Glutamatergic neuron (in vitro differentiated cells): ENCODE results near the gene GABRB1. TPM values are rescaled to one million over a fixed set of nuclear protein-coding genes. Genes with fewer than 3 reads are reported as not detected.

Experiments used
- DNase-seq: peaks from one replicate; pipeline ENCODE4 v3.0.0; 2022
- H3K27ac Mint-ChIP-seq: one replicate; pipeline ENCODE4 v1.8.0; 2020; ENCODE audit warnings: mild to moderate bottlenecking, mixed read lengths, inconsistent platforms; ENCODE audit not compliant: unreplicated experiment
- H3K27me3 Mint-ChIP-seq: one replicate; pipeline ENCODE4 v1.8.0; 2020; ENCODE audit warnings: mild to moderate bottlenecking, moderate library complexity, mixed read lengths, inconsistent platforms; ENCODE audit not compliant: unreplicated experiment
- H3K36me3 Mint-ChIP-seq: one replicate; pipeline ENCODE4 v1.8.0; 2020; ENCODE audit warnings: mild to moderate bottlenecking, mixed read lengths, inconsistent platforms; ENCODE audit not compliant: unreplicated experiment
- H3K4me1 Mint-ChIP-seq: one replicate; pipeline ENCODE4 v1.8.0; 2020; ENCODE audit warnings: mild to moderate bottlenecking, low read depth, mixed read lengths, inconsistent platforms; ENCODE audit not compliant: unreplicated experiment
- H3K4me3 Mint-ChIP-seq: one replicate; pipeline ENCODE4 v1.8.0; 2020; ENCODE audit warnings: mild to moderate bottlenecking, mixed read lengths, inconsistent platforms; ENCODE audit not compliant: unreplicated experiment
- H3K9me3 Mint-ChIP-seq: one replicate; pipeline ENCODE4 v1.8.0; 2020; ENCODE audit warnings: mild to moderate bottlenecking, moderate library complexity, mixed read lengths, inconsistent platforms; ENCODE audit not compliant: unreplicated experiment
- total RNA-seq: library from RNA; stranded (reverse); fragmentation: NEBNext Ultra II Directional; extraction: Animal tissue kit (Norgen Biotek cat#: 25700); gene quantifications from one replicate; pipeline ENCODE4 v1.2.1, GENCODE V29; 2021; ENCODE audit not compliant: unreplicated experiment
- TF ChIP-seq, protein P1 (sequence below): fragments of 200-600 bp; sonication (generic); IDR thresholded peaks from one replicate; pipeline ENCODE4 v1.5.0; 2021; ENCODE audit not compliant: partially characterized antibody, unreplicated experiment

Gene GABRB1
- total RNA-seq, 1 donor from 2014 or later = 4.9 TPM

DNA sequence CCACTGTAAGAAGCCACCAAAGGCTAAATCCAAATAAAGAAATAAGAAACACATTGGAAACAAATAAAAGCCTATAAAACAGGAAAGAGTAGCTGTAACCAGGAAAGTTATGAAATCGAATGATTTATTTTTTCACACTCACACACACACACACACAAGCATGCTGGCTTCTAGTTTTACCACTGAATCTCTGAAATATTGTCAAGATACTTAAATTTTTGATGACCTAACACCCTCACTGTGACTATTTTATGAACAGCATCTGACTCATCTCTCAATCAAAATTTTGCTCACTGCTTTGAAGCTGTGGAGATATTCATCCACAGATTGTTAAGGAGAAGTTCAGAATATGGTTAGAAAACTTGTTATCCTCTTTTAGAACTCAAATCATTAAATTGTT, 13.9 kb upstream of the GABRB1 start:
- Mint-ChIP-seq H3K4me3 (no peak overlapping the region), H3K9me3 (no peaks in the 10 kb centered on the region), H3K27me3 (no peaks in the 10 kb centered on the region), H3K36me3 (no peaks in the 10 kb centered on the region), H3K4me1 (no peaks in the 10 kb centered on the region), H3K27ac (no peak overlapping the region)
- DNase-seq = no peak
- TF ChIP-seq, protein P1, sequence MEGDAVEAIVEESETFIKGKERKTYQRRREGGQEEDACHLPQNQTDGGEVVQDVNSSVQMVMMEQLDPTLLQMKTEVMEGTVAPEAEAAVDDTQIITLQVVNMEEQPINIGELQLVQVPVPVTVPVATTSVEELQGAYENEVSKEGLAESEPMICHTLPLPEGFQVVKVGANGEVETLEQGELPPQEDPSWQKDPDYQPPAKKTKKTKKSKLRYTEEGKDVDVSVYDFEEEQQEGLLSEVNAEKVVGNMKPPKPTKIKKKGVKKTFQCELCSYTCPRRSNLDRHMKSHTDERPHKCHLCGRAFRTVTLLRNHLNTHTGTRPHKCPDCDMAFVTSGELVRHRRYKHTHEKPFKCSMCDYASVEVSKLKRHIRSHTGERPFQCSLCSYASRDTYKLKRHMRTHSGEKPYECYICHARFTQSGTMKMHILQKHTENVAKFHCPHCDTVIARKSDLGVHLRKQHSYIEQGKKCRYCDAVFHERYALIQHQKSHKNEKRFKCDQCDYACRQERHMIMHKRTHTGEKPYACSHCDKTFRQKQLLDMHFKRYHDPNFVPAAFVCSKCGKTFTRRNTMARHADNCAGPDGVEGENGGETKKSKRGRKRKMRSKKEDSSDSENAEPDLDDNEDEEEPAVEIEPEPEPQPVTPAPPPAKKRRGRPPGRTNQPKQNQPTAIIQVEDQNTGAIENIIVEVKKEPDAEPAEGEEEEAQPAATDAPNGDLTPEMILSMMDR = no peak

- Mint-ChIP-seq H3K9me3 (peaks cover 15% of the 10 kb centered on the region), H3K4me3 (peak overlapping the region; percentile 97), H3K36me3 (no peaks in the 10 kb centered on the region), H3K27me3 (peaks cover 5% of the 10 kb centered on the region), H3K4me1 (peaks cover 14% of the 10 kb centered on the region), H3K27ac (peak overlapping the region; percentile 82)
- DNase-seq = no peak
- TF ChIP-seq, protein P1 = no peak
Measured at GRCh38 chr4:47031751-47032404, 511 bp downstream of the GABRB1 start.

DNA sequence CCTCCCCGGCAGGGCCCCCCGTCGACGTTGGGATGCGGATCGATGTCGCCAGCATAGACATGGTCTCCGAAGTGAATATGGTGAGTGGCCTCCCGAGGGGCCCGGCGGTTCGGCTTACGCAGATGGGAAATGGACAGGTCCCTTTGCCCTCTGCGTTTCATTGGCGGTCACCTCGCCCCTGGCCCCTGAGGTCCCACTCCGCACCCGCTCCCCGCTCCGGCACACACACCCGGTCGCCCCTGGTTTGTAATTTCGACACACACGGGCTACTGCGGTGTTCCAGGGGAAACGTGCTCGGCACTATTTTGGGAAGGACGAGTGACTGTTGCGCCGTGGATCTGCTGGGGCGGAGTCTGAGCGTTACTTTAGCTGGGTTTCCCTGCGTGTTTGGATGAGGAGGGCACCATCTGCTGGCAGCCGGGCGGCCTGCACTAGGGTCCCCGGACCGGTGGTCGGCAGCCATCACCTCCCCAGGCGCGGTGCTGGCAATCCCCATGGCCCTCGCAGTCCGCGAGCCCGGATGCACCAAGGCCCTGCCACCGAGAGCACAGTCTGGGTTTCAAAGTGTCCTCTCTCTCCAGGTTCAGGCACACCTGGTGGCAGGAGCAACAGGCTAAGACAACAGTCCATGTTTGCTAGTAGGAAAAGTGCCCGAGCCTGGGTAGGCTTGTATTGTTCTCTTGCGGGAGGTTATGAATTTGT, 1.2 kb downstream of the GABRB1 start:
- peak overlapping the region; percentile 97 for H3K4me3 Mint-ChIP-seq
- TF ChIP-seq, protein P1 = peak; percentile 53
- H3K4me1 Mint-ChIP-seq = peaks cover 14% of the 10 kb centered on the region
- H3K27ac Mint-ChIP-seq = peak overlapping the region; percentile 91
- H3K9me3 Mint-ChIP-seq = peaks cover 15% of the 10 kb centered on the region
- peaks cover 5% of the 10 kb centered on the region for H3K27me3 Mint-ChIP-seq
- peak; percentile 87 for DNase-seq
- H3K36me3 Mint-ChIP-seq = no peaks in the 10 kb centered on the region

- TF ChIP-seq, protein P1 = no peak
- H3K4me1 Mint-ChIP-seq = peaks cover 10% of the 10 kb centered on the region
- no peak for DNase-seq
- no peaks in the 10 kb centered on the region for H3K36me3 Mint-ChIP-seq
- H3K27ac Mint-ChIP-seq = no peak overlapping the region
- no peak overlapping the region for H3K4me3 Mint-ChIP-seq
- H3K27me3 Mint-ChIP-seq = no peaks in the 10 kb centered on the region
- no peaks in the 10 kb centered on the region for H3K9me3 Mint-ChIP-seq
Measured at GRCh38 chr4:47038263-47038662, 6.9 kb downstream of the GABRB1 start.

DNA sequence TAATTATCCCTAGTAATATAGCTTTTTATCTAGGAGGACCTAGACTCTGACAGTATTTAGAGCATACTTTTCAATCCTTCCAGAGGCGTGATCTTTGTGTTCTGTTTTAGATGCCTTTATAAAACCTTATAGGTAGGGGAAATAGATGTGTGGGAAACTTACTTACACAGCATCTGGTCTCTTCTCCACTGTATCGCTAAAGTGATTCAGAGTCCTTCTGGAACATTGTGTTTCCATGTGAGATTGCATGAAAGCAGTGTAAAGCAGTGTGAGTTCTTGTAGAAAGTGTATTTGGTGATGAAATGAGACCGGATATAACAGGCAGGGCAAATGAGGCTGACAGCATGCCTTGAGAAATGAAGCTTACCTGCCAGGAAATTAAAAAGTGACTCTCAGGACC, 9.5 kb downstream of the GABRB1 start:
- no peaks in the 10 kb centered on the region for H3K36me3 Mint-ChIP-seq
- peaks cover 5% of the 10 kb centered on the region for H3K4me1 Mint-ChIP-seq
- H3K9me3 Mint-ChIP-seq = no peaks in the 10 kb centered on the region
- no peak overlapping the region for H3K4me3 Mint-ChIP-seq
- no peak overlapping the region for H3K27ac Mint-ChIP-seq
- TF ChIP-seq, protein P1 = no peak
- no peaks in the 10 kb centered on the region for H3K27me3 Mint-ChIP-seq
- DNase-seq = no peak
